ENCODE measurements around the gene HBB. TPM values are rescaled to one million over a fixed set of nuclear protein-coding genes. Genes with fewer than 3 reads are reported as not detected.
"Not testable (repeated sequence)": the region's sequence is repeated elsewhere in the genome, so short reads cannot be mapped to it uniquely, and the experiment has no call there.

The HBB gene
- total RNA-seq, 2 donors from 2014 or later = not detected

- peaks cover 18% of the 10 kb centered on the region for H3K9me3 ChIP-seq (ENCODE audit: control insufficient read depth, low read length)
- Mint-ChIP-seq H3K36me3 (ENCODE audit: low read depth) (peaks cover 6% of the 10 kb centered on the region), H3K4me1 (peaks cover 41% of the 10 kb centered on the region), H3K9me3 (peaks cover 27% of the 10 kb centered on the region), H3K27ac (no peak overlapping the region), H3K27me3 (ENCODE audit: insufficient read depth) (no peaks in the 10 kb centered on the region), H3K4me3 (no peak overlapping the region)
- no peak overlapping the region for H3K27ac ChIP-seq (ENCODE audit: low read depth, low read length)
- peaks cover 3% of the 10 kb centered on the region for H3K4me1 ChIP-seq (ENCODE audit: control insufficient read depth, insufficient read depth, low read length)
- H3K4me3 ChIP-seq (ENCODE audit: low read length) = no peak overlapping the region
- no peak for DNase-seq
- no peak overlapping the region for H3K9ac ChIP-seq (ENCODE audit: extremely low read depth, low read length, poor library complexity, severe bottlenecking)
- TF ChIP-seq CTCF (conservative IDR thresholded peaks at IDR 0.05) = no peak
- 13 to 30% methylated on average over 2 of the region's 2 CpGs for WGBS, 2 experiments (ENCODE audit: insufficient coverage in 1 of 2, insufficient read length in 1 of 2)
- no peaks in the 10 kb centered on the region for H3K27me3 ChIP-seq (ENCODE audit: control insufficient read depth, insufficient read depth, low read length, poor library complexity, severe bottlenecking)
- H3K36me3 ChIP-seq (ENCODE audit: control insufficient read depth, insufficient read depth, low read length) = no peaks in the 10 kb centered on the region
Observed at GRCh38 chr11:5257296-5257695, 30.4 kb upstream of the HBB start.

GRCh38 chr11:5254646-5255413 lies 28.0 kb upstream of the HBB start, which contains the start of gene HBG2:
Gene HBG2, minus strand, starts transcription at chr11:5254781. Its CDS starts 53 bp downstream, at chr11:5254728.
- not testable (repeated sequence) for H3K9ac ChIP-seq (ENCODE audit: extremely low read depth, low read length, poor library complexity, severe bottlenecking); H3K4me3 Mint-ChIP-seq; H3K36me3 Mint-ChIP-seq (ENCODE audit: low read depth); H3K4me1 ChIP-seq (ENCODE audit: control insufficient read depth, insufficient read depth, low read length); H3K4me3 ChIP-seq (ENCODE audit: low read length); H3K27ac ChIP-seq (ENCODE audit: low read depth, low read length); H3K27me3 ChIP-seq (ENCODE audit: control insufficient read depth, insufficient read depth, low read length, poor library complexity, severe bottlenecking); H3K9me3 ChIP-seq (ENCODE audit: control insufficient read depth, low read length); DNase-seq; H3K27ac Mint-ChIP-seq; H3K27me3 Mint-ChIP-seq (ENCODE audit: insufficient read depth); H3K36me3 ChIP-seq (ENCODE audit: control insufficient read depth, insufficient read depth, low read length); H3K9me3 Mint-ChIP-seq
- peaks cover 37% of the 10 kb centered on the region for H3K4me1 Mint-ChIP-seq
- 93 to 100% methylated on average over 3 of the region's 9 CpGs for WGBS, 2 experiments (ENCODE audit: insufficient coverage in 1 of 2, insufficient read length in 1 of 2)

GRCh38 chr11:5254023-5254422 lies 27.2 kb upstream of the HBB start:
- not testable (repeated sequence) for H3K36me3 Mint-ChIP-seq (ENCODE audit: low read depth); H3K9ac ChIP-seq (ENCODE audit: extremely low read depth, low read length, poor library complexity, severe bottlenecking); H3K9me3 Mint-ChIP-seq; H3K36me3 ChIP-seq (ENCODE audit: control insufficient read depth, insufficient read depth, low read length); DNase-seq; H3K4me3 Mint-ChIP-seq; H3K27ac ChIP-seq (ENCODE audit: low read depth, low read length); H3K4me1 ChIP-seq (ENCODE audit: control insufficient read depth, insufficient read depth, low read length); H3K27me3 Mint-ChIP-seq (ENCODE audit: insufficient read depth); H3K4me3 ChIP-seq (ENCODE audit: low read length); H3K27ac Mint-ChIP-seq; H3K9me3 ChIP-seq (ENCODE audit: control insufficient read depth, low read length); H3K27me3 ChIP-seq (ENCODE audit: control insufficient read depth, insufficient read depth, low read length, poor library complexity, severe bottlenecking)
- 60 to 79% methylated on average over 1 to 2 of the region's 2 CpGs for WGBS, 2 experiments (ENCODE audit: insufficient coverage in 1 of 2, insufficient read length in 1 of 2)
- peaks cover 30% of the 10 kb centered on the region for H3K4me1 Mint-ChIP-seq

- not testable (repeated sequence) for H3K36me3 Mint-ChIP-seq (ENCODE audit: low read depth); H3K4me3 Mint-ChIP-seq; H3K9me3 ChIP-seq (ENCODE audit: control insufficient read depth, low read length); DNase-seq; H3K36me3 ChIP-seq (ENCODE audit: control insufficient read depth, insufficient read depth, low read length); H3K4me1 ChIP-seq (ENCODE audit: control insufficient read depth, insufficient read depth, low read length); H3K4me3 ChIP-seq (ENCODE audit: low read length); H3K27me3 ChIP-seq (ENCODE audit: control insufficient read depth, insufficient read depth, low read length, poor library complexity, severe bottlenecking); H3K27me3 Mint-ChIP-seq (ENCODE audit: insufficient read depth); H3K9ac ChIP-seq (ENCODE audit: extremely low read depth, low read length, poor library complexity, severe bottlenecking); H3K27ac ChIP-seq (ENCODE audit: low read depth, low read length); H3K27ac Mint-ChIP-seq; H3K9me3 Mint-ChIP-seq
- H3K4me1 Mint-ChIP-seq = peaks cover 26% of the 10 kb centered on the region
- 72% methylated on average over 2 of the region's 5 CpGs; no CpG with 5 or more reads in 1 of the 2 experiments for WGBS, 2 experiments (ENCODE audit: insufficient coverage in 1 of 2, insufficient read length in 1 of 2)
Observed at GRCh38 chr11:5253440-5253839, 26.6 kb upstream of the HBB start.

Data from endodermal cell (in vitro differentiated cells).